Activated gamma-delta T cell treated with anti-CD3 and anti-CD28 coated beads, Interleukin-2, amount 50 U/mL, for 16 hours (primary cell): Measurements from ENCODE around the gene TMEM121.

Experiments used
- DNase-seq: peaks from one replicate; pipeline ENCODE4 v3.0.0-alpha.2; 2020; ENCODE audit warnings: low read depth

Gene TMEM121

DNA sequence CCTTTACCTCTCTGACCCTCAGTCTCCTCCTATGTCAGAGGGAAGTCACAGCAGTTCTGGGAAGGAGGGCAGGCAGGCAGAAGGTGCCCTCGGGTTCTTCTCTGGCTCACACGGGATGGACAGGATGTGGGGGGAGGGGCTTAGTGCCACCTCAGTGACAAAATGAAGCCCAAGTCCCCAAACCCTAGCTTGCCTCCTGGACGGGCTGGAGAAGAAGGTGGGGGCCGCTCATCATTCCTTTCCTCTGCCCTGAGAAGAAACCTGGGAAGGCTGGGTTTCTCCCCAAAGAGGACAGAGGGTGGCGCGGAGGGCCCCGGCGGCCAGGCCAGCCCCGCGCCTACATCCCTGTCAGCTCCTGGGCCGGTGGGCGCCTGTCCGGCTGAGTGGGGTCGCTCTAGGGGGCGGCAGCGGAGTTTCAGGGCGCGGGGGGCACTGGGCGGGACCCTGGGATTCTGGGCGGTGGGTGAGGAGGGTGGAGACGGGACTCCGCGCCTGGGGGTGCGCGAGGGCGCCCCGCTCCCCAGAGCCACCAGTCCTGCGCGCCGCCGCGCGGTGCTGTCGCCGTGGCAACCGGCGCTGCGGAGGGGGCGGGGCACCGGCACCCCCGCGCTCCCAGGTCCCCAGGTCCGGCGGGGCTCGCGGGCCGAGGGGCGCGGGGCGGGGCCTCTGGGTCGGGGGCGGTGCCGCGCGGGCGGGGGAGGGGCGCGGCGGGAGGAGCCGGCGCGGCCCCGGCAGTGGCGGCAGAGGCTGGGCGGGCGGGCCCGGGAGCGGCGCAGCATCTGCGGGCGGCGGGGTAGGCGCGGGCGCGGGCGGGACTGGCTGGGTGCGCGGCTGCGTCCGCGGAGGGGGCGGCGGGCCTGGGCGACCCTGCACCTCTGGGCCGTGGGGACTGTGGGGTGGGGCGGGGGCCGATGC is at the start of gene TMEM121:
TMEM121 (plus strand) TSS at position 723 of the 915 bp plus-strand sequence. CDS start 2,252 bp downstream, outside the sequence.
- no peak for DNase-seq

DNA sequence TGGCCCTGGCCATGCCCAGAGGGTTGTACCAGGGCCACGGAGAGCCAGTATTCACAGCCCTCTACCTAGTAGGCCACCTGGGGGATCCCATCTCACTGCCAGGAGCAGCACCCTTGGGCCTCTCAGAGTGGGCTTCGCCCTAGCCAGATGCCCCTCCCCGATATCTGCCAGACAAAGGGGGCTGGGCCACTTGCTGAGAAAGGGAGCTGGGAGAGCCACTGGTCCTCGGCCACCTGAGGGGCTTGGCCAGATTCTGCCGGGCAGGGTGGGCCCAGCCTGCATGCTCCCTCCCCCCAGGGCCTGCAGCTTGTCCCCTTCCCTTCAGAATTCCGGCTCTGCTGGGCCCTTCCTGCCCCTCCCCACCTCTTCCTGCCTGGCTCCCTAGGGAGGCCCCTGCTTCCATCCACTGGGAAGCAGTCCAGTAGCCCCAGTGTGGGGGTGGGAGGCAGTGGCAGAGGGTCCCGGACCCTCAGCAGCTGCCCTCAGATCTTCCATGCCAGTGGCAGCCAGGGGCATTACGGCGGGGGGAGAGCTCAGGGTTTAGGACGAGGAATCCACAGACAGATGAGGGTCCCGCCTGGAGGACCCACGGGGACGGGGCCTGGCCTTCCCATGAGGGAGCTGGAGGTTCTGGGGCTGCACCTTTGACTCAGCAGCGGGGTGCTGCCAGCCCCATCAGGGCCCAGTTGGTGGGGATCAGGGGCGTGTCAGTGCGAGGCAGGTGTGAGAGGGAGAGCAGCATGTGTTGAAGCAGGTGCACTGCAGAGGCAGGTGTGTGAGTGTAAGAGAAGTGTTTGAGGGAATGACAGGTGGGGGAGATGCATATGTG is 49.3 kb upstream of the TMEM121 start:
- DNase-seq = no peak

DNA sequence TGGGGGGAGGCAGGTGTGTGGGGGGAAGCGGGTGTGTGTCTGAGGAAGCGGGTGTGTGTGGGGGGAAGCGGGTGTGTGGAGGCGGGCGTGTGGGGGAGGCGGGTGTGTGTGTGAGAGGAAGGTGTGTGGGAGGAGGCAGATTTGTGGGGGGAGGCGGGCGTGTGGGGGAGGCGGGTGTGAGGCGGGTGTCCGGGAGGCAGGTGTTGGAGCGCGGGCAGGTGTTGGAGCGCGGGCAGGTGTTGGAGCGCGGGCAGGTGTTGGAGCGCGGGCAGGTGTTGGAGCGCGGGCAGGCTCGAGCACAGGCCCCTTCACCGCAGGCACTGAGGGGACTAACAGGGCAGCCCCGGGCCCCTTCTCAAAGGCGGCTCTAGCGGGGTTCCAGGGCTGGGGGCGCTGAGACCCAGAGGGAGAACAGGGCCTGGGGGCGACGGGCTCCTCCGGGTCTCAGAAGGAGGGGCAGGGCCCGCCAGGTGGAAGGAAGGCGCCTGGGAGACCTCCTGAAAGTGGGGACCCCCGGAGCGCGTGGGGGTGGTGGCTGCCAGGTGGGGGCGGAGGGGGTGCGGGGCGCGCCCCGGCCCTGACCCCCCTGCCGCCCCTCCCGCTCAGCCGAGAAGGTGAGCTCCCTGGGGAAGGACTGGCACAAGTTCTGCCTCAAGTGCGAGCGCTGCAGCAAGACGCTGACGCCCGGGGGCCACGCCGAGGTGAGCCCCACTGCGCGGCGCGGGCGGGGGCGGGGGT is 48.6 kb upstream of the TMEM121 start:
- no peak for DNase-seq

DNA sequence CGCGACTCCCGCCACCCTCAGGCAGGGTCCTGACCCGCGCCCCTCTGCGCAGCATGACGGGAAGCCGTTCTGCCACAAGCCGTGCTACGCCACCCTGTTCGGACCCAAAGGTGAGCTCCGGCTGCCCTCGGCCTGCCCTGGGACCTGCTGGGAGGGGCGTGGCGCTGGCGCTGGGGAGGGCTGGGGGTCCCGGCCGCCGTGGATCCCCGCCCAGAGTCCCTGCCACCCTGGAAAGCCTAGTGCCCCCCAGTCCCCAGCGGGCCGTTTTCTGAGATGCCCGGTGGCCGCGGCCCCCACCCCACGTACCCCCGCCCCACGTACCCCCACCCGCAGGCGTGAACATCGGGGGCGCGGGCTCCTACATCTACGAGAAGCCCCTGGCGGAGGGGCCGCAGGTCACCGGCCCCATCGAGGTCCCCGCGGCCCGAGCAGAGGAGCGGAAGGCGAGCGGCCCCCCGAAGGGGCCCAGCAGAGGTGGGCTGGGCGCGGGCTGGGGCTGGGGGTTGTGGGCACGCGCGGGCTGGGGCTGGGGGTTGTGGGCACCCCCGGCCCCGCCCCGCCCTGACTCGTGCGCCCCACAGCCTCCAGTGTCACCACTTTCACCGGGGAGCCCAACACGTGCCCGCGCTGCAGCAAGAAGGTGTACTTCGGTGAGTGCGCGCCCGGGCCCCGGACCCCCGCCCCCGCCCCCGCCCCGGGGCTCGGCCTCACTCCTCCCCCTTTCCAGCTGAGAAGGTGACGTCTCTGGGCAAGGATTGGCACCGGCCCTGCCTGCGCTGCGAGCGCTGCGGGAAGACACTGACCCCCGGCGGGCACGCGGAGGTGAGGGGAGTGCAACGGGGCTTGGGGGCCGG is 47.8 kb upstream of the TMEM121 start:
- DNase-seq = no peak

DNA sequence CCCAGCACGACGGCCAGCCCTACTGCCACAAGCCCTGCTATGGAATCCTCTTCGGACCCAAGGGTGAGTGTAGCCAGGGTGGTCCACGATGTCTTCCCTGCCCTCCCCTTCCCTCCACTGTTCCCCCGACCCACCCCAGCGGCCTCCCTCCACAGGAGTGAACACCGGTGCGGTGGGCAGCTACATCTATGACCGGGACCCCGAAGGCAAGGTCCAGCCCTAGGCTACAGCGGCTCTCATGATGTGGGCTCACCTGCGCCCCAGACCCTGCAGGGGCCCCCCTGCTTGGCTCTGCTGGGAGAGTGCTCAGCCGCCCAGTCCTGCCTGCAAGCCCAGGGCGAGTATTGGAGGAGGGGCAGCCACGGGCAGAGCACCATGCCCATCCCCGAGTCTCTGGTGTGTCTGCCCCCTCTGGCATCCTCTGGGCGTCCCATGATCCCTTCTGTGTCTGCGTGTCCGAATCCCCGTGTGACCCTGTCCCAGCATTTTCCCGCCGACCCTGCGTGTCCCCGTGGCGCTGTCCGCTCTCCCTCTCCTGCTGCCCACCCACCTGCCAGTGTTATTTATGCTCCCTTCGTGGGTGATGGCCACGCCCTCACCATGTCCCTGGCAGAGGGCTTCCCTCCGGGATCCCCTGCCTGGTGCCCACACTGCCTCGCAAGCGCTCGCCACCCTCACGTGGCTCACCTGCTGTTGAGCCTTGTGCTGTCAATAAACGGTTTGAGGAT is 46.8 kb upstream of the TMEM121 start:
- no peak for DNase-seq

DNA sequence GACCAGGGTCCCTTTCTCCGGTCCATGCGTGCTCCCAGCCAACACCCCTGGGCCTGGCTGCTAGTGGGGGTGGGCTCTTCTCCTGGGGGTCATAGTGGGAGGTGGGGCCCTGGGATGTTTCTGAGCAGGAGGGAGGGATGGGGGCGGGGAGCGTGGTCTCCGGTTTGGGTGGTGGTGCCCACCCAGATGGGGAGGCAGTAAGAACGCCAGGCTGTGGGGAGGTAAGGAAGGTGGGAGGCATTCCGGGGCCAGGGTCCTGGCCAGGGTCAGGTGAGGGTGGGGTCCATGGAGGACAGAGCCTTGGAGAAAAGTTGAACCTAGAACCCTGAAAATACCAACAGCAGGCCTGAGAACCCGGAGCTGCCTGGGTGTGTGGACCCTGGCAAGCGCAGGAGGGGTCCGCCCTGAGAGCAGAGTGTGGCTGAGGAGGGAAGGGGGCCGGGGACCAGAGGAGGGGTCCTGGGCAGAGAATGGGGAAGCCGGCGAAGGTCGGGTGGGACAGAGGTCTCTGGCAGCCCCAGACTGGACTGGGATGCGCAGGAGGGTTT is 46.1 kb upstream of the TMEM121 start:
- DNase-seq = no peak

DNA sequence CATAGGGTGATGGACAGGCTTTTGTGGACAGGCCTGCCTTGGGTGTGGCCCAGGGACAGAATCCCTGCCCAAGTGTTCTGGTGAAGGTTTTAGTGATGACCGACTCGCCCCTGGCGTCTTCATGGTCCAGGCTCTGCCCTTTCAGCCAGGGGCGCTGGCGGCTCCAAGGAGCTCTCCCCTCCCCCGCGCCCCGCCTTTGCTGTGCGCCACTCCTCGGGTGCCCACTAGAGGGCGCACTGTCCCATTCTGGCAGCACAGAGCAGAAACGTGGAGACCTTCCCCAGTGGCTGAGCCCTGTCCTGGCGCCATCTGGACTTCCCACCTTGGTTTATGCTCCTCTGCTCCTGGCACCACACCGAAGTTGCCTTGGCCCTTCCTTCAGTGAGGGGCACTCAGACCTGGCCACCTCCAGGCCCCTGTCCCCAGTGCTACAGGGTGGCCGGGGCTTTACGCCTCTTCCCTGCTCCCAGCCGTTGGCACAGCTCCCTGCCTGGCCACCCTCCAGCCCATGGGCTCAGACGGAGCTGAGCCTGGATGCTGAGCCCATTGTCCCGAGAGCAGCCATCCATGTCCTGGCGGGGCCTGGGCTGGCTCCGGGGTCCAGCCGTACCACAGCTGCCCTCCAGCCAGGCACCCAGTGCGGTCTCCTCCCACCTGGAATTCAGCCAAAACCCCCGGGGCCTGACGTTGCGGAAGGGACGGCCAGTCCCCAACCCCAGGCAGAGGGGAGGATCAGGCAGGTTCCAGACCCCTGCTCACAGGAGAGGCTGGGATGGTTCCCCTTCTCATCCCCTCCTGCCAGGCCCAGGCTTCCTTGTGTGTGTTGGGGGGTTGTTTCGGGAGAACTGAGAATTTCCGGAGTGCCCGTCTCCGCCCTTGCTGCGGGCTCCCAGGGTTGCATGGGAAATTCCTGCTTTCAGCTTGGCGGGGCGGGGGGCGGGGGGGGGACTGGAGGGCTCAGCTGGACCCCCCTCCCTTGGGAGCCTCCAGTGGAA is 45.3 kb upstream of the TMEM121 start:
- DNase-seq = peak; percentile 87

DNA sequence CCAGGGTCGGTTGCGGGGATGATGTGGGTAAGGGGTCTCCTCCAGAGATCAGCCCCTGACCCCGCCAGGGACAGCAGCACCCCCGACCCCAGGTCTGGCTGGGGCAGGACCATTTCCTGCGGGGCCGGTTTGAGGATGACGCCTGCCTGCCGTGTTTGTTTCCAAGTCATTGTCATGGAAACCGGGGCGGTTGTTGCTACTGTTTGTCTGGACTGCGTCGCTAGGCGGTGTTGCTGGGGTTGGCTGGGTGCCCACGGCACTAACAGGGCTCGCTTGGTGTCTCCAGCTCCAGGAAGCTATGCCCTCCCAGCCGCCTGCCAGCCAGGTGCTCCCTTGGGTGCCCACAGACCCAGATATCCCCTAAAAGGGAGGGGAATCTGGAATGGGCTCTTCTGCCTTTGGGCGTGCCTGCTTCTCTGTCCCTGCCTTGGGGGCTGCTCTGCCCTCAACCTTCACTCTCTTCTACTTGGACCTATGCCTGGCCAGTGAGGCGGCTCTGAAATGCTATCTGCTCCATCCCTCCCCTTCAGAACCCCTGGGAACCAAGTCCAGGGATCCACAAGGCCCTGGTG is 44.4 kb upstream of the TMEM121 start:
- DNase-seq = peak; percentile 90

DNA sequence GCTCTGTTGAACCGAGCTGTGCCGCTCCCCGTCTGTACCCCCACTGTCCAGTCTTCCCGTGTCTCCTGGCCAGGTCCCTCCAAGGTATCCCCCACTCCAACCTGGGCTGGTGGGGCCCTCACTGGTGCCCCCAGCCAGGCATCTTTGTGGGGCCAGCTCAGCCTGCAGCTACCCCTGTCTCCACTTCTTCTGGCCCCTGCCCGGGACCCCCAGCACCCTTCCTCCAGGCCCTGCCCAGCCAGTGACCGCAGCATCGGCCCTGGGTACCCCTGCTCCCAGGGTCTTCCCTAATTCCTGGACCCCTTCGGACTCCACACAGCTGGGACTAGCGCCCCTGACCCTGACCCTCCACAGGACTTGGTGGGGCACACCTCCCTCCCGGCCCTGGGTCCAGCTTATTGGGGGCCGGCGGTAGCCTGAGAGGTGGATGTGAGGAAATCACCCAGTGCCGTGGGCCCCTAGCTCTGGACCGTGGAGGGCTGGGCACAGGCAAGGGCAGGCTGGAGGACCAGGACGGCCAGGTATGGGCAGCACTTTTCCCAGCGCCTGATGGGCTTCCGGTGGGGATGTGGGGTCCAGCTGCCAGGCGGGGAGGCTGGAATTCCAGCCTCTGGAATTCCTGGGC is 43.8 kb upstream of the TMEM121 start:
- DNase-seq = no peak

DNA sequence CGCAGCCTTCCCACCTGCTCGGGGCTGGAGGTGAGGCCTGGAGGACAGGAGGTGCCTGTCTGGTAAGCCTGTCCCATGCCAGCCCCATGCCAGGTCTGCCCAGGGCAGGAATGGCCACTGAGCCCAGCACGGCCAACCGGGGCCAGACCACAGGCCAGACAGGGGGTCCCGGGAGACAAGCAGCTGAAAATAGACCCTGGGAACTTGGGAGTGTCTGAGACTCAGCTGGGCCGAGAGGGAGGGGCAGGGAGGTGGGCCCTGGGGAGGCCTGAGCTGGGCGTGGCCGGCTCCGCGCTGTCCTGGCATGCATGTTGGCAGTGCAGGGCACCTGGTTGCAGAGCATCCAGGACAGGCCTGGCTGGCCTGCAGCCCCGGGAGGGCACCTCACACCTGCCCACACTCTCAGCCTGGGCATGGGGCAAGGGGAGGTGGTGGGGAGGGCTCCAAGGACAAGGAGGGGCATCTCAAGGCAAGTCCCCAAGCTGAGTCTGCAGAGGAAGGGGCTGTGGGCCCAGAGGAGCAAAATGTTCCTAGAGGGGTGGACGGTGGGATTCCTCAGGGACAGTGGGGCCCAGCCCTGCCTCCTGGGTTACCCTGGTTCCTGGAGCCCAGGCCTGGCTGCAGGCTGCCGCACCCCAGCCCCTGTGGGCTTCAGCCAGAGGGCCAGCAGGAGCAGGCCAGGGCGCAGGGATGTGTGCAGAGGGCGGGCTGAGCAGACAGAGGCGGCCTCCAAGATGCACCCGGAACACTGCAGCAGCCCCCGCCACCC is 42.9 kb upstream of the TMEM121 start:
- DNase-seq = no peak

DNA sequence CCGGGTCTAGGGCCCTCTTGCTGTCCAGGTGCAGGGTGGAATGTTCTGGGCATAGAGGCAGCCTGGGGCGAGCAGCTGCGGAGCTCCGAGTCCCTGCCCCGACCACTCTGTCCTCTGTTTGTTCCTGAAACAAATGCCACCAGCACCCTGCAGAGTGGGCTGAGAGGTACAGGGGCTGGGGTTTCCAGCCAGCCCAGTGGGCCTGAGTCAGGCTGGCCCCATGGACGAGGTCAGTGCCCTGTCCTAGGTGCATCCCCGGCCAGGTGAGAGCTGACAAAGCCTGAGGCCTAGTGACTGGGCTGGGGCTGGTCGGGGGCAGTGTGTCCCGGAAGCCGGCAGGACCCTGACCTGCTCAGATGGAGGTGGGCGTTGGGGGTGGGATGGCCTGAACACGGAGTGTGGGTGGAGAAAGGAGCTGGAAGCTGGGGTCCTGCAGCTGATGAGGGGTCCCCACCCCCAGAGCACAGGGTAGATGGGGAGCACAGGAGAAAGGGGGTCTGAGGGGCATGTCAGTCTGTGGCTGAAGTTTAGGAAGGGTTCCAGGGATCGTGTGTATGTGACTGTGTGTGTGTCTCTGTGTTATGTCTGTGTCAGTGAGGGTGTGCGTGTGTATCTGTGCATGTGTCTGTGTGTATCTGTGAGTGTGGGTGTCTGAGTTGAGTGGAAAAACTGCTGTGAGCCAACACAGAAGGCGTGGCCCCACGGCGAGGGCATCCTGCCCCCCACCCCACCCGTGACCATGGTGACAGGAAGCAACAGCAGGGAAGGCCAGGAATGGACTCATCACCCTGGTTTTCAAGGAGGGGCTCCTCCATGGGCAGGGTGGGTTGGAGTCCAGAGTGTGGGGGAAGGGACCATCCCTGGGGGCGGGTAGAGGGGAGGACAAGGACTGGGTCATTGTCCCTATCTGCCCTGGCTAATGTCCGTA is 42.0 kb upstream of the TMEM121 start:
- DNase-seq = no peak

DNA sequence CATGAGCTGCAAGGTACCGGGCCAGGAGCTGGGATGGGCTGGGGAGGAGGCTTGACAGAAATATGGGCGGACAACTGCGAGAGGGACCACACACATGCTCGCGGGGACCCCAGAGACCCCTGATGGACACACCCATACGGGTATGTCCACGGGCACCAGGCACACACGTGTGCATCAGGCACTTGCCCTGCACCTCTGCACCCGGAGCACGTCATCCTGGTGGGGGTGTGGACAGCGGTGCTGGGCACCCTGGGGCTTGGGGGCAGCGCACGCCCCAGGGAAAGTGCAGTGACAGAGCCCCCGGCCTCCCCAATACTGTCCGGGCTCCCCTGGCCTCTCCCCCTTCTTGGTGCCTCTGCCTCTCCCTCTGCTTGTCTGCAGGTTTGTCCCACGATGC is 41.4 kb upstream of the TMEM121 start:
- DNase-seq = no peak

DNA sequence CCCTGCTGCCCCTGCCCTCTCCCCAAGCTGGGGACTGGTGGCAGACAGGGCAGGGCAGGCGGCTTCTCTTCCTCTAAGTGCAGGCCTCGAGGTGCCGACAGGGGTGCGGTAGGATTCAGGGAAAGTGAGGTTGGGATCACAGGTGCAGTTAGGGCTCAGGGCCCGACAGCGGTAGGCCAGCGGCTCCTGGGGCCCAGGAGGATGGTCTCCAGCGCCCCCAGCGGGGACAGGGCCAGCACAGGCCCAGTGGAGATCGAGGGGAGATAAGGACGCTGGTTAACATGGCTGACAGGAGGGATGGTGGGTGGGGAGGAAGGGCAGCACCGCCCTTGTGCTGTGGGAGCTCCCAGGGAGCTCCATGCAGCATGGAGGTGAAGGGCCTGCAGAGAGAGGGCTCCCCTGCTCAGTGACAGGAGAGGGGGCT is 40.6 kb upstream of the TMEM121 start:
- DNase-seq = no peak

DNA sequence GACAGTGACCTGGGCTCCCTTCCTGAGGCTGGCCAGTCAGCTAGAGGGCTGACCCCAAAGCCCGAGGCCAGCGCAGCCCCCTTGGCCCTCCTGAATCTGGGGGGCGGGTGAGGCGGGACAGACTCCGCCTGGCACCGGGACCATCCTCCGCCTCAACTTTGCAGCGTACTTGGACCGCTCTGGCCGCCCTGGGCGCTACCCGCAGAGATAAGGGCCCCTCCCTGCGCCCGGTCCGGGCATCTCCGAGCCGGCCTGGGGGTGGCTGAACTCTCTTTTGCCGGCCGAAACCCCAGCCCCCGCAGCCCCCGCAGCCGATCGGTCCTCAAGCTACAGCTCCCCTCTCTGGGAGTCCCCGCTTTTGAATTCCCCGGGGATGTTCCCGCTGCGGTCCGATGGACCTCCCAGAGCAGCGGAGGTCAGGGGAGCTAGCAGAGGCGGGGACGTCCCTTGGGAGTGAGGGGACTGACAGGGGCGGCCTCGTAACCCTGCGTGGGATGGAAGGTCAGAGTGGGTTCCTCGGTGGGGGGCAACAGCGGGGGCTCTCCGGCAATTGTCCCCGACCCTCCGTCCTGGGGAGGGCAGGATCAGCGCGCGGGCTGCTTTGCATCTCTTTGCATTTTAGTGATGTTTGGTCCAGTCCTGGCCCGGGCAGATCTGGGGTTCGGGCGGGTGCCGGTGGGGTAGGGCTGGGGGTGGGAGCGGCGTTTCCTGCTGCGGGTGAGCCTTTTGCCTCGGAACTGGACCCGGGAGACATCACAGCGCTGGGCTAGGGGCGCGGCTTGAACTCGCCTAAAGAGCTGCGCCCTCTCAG is 40.0 kb upstream of the TMEM121 start, which contains the start of gene CRIP1:
CRIP1 (plus strand) TSS at position 724 of the 811 bp plus-strand sequence. CDS start 374 bp downstream, outside the sequence.
- no peak for DNase-seq

DNA sequence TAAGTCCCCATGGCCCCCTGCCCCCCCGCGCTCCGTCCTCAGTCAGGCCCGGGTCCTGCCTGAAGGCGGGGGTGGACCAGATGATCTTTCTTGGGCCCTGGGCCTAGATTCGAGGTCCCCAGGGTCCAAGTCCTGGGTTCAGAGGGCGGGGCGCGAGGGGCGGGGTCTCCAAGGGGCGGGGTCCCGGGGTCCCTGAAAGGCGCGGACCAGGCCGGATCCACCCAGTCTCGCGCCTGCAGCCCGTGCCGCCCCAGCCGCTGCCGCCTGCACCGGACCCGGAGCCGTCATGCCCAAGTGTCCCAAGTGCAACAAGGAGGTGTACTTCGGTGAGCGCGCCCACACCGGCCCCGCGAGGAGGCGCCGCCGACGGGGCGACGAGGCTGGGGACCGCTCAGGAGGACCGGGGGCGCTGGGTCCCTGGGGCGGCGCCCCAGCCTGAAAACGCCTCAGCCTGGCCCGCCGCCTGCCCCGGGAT is 39.4 kb upstream of the TMEM121 start:
- DNase-seq = no peak
